HG02981 (cell line): Measurements from ENCODE around the gene CCT3.
"Not testable (repeated sequence)": the region's sequence is repeated elsewhere in the genome, so short reads cannot be mapped to it uniquely, and the experiment has no call there.

Experiments used
- ATAC-seq: cut with Tn5 transposase; IDR thresholded peaks from one replicate; pipeline ENCODE4 v1.9.1; 2021; ENCODE audit warnings: mild to moderate bottlenecking, moderate library complexity; ENCODE audit not compliant: unreplicated experiment

CCT3 gene

DNA sequence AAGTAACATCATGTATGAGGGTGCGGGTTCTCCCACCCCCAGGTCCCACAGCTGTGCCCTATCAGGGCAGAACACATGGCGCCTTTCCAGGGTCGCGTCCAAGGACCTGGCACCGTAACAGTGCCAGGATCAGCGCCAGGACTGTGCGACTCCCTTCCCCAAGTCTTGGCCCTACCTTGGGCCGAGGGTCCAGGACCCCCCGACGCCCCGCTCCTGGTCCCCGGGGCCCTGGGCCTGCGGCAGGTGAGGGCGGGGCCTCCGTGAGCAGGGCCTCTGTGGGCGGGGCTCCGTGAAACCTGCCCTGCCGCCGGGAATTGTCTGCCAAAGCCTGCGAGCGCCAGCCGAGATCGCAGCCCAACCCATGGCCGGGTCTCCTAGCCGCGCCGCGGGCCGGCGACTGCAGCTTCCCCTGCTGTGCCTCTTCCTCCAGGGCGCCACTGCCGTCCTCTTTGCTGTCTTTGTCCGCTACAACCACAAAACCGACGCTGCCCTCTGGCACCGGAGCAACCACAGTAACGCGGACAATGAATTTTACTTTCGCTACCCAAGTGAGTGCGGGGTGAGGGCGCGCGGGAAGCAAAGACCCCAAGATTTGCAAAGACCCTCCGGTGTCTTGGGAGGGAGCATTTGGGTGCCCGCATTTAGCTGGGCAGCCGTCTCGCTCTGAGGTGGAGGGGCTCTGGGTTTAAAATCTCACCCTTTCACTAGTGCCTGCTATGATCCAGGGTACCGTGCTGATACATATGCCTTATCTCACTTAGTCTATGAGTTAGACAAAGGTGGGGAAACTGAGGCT, 31.0 kb upstream of the CCT3 start, which contains the start of gene RHBG:
TSS of gene RHBG (plus strand) at position 323 of the 796 bp plus-strand sequence. CDS start at position 362, 39 bp downstream.
- no peak for ATAC-seq

DNA sequence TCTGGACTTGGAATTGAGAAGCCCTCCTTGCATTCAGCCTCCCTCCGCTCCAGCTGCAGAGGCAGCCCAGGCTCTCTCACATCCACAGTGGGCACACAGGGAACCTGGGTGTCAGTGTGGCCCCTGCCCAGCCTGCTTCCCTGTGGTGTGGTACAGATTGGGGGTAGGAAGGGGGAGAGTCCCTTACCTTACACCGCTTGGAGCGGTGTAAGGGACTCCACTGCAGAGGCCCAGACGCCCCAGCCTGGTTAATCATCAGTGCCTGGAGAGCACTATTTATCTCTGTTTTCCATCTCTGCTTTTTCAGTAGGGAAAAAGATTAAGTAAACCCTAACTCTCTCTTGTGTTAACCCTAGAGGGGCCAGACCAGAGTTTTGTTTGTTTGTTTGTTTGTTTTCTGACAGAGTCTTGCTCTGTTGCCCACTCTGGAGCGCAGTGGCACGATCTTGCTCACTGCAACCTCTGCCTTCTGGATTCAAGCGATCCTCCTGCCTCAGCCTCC, 30.1 kb upstream of the CCT3 start:
- ATAC-seq, result no peak

DNA sequence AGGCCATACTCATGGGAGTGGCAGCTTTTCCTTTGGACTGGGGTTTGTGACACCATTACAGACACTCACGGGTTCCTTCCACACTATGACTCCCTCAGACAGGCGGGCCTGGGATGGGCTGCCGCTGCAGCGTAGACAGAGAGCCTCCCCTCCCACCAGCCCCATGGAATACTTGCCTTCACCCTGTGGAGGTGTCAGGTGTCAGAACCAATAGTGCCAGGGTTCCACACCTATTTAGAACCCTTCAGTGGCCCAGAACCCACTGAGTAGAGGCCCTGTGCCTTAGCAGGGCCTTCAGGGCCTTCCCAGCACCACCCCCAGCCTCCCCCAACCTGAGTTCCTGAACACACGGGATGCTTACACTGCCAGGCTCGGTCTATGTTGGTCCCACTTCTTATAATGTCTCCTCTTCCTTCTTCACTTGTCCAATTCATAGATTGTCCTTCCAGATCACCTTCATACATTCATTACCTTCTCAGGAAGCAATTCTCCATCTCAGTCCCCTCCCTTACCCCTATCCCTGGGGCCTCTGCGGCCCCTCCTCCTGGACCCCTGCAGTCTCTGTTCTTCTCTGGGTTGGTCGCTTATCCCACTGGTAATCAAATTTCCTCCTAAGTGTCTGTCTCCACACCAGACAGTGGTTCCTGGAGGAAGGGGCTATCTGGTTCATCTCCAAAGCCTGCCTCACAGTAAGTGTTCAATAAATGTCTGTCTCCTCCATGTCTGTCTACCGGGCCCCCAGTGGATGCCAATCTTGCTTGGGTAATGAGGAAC, 29.5 kb upstream of the CCT3 start:
- ATAC-seq, result no peak

DNA sequence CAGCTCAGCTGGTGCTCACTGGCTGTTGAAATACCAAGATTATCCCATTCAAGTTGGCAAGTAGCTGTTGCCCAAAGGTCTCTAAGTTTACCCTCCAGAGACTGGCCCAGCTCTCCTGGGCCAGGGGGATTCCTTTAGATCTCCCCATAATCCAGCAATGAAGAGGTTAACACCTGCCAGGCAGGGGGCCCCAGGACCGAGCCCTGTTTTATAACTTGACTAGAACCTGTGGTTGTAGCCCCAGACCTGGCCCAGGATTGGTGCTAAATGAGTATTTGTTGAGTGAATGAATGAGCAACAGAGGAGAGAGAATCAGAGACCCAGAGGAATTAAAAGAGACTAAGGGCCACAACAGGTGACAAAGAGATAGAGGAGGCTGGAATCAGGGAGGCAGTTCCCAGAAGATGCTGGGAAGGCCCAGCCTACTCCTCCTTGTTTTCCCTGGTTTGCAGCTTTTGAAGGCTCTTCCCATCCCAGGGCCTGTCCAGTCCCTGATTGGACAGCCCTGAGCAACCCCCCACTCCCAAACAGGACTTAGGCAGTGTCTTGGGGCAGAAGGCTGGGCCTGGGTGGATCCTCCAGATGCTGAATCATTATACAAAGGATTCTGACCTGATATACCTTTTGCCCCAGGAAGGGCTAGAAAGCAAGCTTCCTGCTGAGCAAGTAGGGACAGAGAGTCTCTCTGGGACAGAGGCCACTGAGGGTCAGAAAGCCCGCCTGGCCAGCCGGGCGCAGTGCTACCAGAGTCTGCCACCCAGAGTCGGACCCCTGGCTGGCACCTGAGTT, 28.5 kb upstream of the CCT3 start:
- ATAC-seq, result no peak

DNA sequence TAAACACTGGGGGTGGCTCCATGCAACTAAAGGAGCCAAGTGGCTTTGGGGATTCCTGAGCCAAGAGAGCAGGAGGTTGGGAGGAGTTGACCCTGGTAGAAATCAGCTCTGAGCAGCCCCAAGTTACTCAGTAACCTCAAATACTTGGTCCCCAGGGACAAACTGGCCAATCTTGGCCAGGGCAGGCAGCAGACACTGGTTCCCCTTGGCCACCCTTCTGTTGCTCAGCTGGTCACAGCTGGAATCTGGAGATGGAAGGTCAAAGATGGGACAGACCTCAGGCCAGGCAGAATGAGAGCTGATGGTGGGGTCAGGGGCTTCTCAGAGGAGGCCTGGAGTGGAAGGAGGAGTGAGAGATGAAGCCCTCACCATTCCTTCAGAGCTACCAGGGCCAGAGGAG, 27.7 kb upstream of the CCT3 start:
- no peak for ATAC-seq

DNA sequence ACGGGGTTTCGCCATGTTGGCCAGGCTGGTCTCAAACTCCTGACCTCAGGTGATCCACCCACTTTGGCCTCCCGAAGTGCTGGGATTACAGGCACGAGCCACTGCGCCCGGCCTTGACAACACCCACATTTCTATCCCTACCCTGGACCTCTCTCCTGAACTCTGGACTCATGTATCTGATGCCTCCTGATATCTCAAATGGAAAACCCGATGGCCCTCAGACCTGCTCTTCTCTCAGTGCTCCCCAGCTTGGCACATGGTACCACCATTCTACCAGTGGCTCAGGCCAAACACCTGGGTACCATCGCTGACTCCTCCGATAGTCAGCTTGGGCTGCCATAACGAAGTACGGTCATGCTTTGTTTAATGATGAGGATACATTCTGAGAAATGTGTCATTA, 22.4 kb upstream of the CCT3 start:
- ATAC-seq, result no peak

DNA sequence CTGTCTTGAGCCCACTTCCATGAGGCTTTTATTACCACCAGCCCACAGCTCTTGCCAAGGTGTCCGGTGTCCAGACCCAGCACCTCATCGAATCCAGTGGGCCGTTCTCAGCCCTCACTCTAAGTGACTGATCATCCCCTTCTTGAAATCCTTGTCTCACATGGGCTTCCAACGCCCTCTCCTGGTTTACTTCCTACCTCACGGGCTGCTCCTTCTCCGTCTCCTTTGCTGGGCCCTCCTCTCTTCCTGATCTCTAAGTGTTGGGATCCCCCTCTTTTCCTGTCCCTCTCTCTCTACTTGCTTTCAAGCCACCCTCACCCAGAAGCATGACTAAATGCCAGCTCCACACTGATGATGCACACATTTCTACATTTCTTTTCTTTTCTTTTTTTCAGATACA, 21.9 kb upstream of the CCT3 start:
- no peak for ATAC-seq

DNA sequence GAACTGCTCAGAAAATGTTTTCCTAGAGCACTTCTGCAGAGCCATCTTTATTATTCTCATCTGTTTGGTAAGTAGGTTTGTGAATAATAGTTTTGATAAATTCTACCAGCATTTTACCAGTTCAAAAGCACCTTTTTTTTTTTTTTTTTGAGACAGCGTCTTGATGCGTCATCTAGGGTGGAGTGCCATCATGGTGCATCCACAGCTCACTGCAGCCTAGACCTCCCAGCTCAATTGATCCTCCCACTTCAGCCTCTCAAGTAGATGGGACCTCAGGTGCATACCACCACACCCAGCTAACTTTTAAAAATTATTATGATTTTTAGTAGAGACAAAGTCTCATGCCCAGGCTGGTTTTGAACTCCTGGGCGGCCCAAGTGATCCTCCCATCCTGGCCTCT, 21.2 kb upstream of the CCT3 start:
- no peak for ATAC-seq

DNA sequence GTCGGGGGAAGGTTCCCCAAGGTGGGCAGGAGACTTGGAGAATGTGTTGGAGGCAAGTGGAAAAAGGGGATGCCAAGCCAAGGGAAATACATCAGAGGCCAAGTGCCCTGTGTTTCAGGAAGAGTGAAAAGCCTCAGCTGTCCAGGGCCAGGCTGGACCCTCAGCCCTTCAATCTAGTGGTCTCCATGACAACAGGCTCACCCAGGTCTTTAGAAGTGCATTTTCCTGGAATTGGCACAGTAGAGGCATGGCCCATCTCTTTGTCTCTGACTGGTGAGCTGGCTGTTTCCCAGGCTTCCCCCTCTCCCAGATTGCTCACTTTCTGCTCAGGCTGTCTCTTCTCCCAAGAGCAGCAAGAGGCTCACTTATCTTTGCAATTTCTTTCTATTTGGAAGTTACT, 20.5 kb upstream of the CCT3 start:
- ATAC-seq, result no peak

DNA sequence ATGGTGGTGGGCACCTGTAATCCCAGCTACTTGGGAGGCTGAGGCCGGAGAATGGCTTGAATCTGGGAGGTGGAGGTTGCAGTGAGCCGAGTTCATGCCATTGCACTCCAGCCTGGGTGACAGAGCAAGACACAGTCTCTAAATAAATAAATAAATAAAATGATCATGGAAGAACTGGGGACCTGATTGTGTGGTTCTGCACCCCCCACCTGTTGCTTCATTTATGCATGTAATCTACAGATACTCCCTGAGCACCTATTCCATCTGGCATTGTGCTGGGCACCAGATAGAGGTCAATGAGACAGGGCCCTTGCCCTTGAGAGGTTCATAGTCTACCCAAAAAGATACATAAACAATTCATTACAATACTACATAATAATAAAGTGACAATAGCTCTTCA, 19.9 kb upstream of the CCT3 start:
- ATAC-seq, result no peak

DNA sequence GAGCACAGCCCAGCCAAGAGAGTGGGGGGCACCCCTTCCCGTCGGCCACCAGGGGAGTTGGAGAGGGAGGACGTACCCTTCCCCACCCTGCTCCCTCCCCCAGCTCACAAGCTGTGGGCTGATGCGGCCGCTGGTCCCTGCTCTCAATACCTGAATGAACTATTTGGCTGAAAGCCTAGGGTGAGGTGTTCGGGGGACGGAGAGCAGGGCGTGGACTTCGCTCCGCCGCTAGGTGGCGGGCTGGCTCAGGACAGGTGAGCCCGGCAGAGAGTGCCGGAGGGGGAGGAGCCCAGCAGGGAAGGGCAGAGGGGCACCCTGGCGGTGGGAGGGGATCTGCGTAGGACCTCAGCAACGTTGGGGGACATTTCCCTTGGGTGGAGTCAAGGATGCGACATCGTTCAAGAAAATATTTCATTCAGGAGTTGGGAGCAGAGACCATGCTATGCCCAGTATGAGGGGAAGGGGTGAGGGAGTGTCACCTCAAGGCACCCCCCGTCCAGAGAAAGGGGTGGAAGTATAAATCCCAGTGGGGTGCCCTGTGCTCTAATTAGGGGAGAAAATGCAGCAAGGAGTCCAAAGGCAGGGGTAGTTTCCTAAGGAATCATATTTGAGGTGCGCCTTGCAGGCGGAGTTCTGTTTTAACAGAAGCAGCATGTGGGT, 18.9 kb upstream of the CCT3 start:
- no peak for ATAC-seq

DNA sequence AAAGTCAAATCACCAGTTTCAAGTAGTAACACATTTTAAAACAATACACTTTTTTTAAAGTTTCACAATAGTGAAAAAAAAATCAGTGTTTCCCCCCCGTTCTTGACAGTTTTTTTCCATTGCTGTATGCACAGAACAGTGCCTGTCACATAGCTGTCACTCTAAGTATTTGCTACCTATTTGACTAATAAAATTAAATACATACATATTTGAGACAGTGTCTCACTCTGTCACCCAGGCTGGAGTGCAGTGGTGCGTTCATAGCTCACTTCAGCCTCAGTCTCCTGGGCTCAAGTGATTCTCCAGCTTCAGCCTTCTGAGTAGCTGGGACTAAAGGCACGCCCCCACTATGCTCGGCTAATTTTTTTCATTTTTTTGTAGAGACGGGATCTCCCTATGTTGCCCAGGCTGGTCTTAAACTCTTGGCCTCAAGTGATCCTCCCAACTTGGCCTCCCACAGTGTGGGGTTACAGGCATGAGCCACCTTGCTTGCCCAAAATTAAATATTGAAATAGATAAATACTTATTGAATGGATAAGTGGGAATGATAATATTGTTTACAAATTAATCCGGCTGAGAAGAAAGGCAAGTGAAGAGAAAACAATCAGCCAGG, 18.3 kb upstream of the CCT3 start:
- no peak for ATAC-seq

DNA sequence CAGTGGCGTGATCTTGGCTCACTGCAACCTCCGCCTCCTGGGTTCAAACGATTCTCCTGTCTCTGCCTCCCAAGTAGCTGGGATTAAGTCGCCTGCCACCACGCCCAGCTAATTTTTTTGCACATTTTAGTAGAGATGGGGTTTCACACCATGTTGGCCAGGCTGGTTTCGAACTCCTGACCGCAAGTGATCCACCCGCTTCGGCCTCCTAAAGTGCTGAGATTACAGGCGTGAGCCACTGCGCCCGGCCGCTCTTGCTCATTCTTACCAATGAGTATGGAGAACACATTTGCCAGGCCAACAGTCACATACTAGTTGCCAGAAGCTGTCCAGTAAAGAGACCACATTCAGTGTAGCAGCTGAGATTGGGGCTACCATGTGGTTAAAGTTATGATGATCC, 14.4 kb upstream of the CCT3 start:
- ATAC-seq, result not testable (repeated sequence)

DNA sequence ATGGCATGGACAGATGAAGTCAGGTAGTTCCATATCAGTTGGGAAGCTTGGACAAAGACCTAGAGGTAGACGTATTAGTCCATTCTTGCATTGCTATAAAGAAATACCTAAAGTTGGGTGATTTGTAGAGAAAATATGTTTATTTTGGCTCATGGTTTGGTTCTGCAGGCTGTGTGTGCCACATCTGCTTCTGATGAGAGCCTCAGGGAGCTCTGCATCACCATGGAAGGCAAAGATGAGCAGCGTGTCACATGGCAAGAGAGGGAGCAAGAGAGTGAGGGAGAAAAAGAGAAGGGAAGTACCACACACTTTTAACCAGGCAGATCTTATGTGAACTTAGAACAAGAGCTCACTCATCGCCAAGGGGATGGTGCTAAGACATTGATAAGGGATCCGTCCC, 9.2 kb upstream of the CCT3 start:
- no peak for ATAC-seq

DNA sequence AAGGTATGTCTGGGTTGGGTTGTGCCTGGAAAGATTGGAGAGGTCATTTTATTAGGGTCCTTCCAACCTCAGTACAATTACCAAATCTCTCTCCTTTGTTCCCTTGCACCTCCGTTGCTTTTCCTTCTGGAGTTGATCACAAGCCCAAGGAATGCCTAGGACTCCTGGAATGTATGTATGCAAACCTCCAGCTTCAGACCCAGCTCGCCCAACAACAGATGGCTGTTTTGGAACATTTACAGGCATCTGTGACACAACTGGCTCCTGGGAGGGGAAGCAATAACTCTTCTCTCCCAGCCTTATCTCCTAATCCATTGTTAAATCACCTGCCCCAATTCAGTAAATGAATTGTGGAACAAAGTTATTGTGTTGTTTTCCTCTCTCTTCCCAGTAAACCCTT, 8.5 kb upstream of the CCT3 start:
- ATAC-seq, result no peak

DNA sequence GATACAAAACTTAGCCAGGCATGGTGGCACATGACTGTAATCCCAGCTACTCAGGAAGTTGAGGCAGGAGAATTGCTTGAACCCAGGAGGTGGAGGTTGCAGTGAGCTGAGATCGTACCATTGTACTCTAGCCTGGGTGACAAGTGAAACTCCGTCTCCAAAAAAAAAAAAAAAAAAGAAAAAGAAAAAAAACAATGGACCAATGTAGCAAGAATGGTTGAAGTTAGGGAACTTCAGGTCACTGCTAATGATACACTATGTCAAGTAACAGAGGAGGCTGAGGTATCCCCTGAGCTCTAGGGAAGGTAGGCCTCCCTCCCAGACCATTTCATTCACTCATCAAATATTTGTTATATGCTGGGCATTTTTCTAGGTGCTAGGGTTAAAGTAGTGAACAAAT, 7.9 kb upstream of the CCT3 start:
- ATAC-seq, result not testable (repeated sequence)

DNA sequence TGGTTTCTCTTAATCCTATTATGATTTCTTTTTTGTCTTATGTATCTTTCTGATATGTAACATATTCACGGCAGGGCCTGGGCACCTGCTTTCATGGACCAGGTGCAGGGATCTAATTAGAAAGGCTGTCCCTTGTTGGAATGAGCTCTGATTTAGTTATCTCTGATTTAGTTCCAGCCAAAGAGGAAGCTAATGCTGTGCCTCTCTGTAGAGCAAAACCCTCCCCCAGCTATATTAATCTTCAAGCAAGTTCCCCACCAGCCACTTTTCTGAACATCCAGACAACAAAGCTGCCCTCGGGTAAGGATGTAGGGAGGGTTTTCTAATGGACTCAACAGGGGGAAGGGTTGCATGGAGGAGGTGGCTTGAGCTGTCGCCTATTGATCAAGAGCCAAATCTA, 6.3 kb upstream of the CCT3 start:
- no peak for ATAC-seq

DNA sequence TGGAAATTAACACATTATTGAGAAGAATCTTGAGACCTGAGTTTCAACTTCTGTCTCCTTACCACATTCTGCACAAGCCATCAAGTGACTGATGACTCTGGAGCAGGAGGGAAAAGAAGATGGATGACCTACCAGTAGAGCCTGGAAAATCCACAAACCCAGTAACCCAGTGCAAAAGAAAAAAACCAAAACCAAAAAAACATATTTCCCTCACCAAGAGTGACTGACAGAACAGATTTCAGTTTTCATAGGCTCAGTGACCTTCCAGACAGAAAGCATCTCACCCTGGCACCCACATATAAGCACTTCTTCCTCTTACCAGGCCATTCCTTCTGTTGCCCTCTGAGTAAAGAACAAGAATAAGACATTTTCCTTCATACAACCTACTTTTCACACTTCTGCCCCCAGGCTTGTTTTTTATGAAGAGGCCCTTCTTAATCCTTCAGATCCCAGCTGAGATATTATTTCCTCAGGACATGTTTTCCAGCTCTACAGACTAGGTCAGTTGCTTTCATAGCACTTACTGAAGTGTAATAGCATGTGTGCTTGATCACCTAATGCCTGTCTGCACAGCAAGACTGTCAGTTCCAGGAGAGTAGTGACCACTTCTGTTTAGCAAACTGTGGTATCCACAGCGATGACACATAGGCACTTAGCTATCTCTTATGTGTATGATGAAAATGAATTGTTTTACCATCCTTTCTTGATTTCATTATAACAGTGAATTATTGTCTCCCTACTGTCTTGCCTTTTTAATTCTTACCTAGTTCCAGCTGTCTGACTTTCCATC, 4.3 kb upstream of the CCT3 start:
- no peak for ATAC-seq

DNA sequence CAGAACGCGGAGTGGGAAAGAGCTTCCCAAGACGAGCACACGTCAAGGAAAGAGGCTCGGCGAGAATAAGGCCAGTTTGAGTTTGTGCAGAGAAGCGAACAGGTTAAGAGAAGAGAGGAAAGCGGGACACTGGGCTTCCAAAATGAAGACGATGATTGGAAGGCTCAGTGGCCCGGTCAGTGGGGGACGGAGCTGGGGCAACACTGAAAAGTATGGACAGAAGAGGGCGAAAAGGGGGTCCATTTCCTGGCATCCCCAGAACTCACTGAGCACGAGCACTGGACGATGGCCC, 258 bp downstream of the CCT3 start:
- no peak for ATAC-seq
